Activated CD4-positive, alpha-beta T cell treated with anti-CD3 and anti-CD28 coated beads, Interleukin-2, amount 10 ng/mL, durations not matched to agents 7 days and 5 days (primary cell): Measurements from ENCODE around the gene CCDC6. TPM values are rescaled to one million over a fixed set of nuclear protein-coding genes. Genes with fewer than 3 reads are reported as not detected.
A peak's percentile ranks its signal among the peaks of the same experiment; 100 is the strongest.
"Not testable (repeated sequence)": the region's sequence is repeated elsewhere in the genome, so short reads cannot be mapped to it uniquely, and the experiment has no call there.

Source experiments
- CTCF ChIA-PET: fragments of 350-600 bp; sonication (Branson Sonifier 250); formaldehyde crosslinking; loops from one replicate; lab custom pipeline; 2021; ENCODE audit warnings: antibody characterized with exemption; lab: Charles Lee
- POLR2A ChIA-PET: fragments of 350-600 bp; sonication (Branson Sonifier 250); formaldehyde crosslinking; loops from one replicate; lab custom pipeline; 2021; ENCODE audit warnings: antibody characterized with exemption; lab: Charles Lee
- DNase-seq: peaks from one replicate; pipeline ENCODE4 v3.0.0-alpha.2; 2020
- H3K27ac Mint-ChIP-seq: one replicate; pipeline ENCODE4 v1.8.0; 2021; ENCODE audit warnings: mild to moderate bottlenecking, moderate library complexity, mixed read lengths
- H3K27me3 Mint-ChIP-seq: one replicate; pipeline ENCODE4 v1.8.0; 2021; ENCODE audit warnings: mixed read lengths
- H3K36me3 Mint-ChIP-seq: one replicate; pipeline ENCODE4 v1.8.0; 2021; ENCODE audit warnings: low read depth, mixed read lengths
- H3K4me1 Mint-ChIP-seq: one replicate; pipeline ENCODE4 v1.8.0; 2021; ENCODE audit warnings: mixed read lengths
- H3K4me3 Mint-ChIP-seq: one replicate; pipeline ENCODE4 v1.8.0; 2021; ENCODE audit warnings: mild to moderate bottlenecking, moderate library complexity, mixed read lengths
- H3K9me3 Mint-ChIP-seq: one replicate; pipeline ENCODE4 v1.8.0; 2021; ENCODE audit warnings: mixed read lengths
- total RNA-seq, 2 experiments: library from RNA; stranded (reverse); gene quantifications; one replicate each; pipeline ENCODE4 v1.2.3, GENCODE V29; 2021

Gene CCDC6
- total RNA-seq: 10 to 100 TPM; 18.9 to 21.8 TPM

DNA sequence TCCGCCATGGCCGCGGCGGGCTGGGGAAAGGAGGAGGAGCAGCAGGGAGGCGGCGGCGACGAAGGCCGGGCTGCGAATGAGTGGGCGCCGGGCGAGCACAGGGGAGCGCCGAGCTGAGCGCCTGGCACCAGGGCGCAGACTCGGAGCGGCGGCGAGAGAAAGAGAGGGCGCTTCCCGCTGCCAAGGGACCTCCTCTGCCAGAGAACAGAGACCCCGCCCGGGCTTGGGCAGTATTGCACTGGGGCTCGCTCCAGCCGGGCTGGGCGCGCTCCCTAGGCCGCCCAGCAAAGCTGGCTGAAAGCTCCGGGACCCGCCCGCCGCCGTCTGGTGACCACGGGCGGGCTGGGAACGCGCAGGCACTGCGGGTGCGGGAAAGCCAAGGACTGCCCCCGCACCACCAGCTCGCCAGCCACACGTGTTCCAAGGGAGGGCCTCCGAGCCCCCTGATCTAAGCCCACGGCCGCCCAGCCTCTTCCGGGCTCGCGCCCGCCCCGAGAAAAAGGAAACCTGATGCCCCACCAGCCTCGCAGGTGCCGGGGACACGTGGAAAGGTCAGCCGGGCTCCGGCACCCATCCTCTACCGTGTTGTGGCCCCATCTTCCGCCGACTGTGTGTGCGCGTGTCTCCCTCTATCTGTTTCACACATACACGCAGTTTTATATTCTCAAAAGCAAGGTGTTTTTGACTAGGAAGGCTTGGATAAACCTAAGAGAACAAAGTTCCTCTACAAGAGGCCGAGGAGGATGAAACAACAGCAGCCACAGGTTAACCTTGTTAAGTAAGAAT lies at the start of gene CCDC6:
TSS of gene CCDC6 (minus strand) at position 140 of the 786 bp plus-strand sequence. CDS start at position 8, 132 bp downstream.
- Mint-ChIP-seq H3K36me3 (peaks cover 13% of the 10 kb centered on the region), H3K4me3 (peak within 1 kb of the TSS; percentile 92), H3K9me3 (peaks cover 2% of the 10 kb centered on the region), H3K27ac (peak within 1 kb of the TSS; percentile 98), H3K4me1 (peaks cover 55% of the 10 kb centered on the region), H3K27me3 (no peaks in the 10 kb centered on the region)
- ChIA-PET CTCF (interaction anchor here (0.6 to 2.2 kb wide), 30 partner anchors 8 to 318 kb away, joined by 3 to 16 read pairs (median 4); no protein-coding TSS in a partner anchor), POLR2A (interaction anchor here (0.6 kb wide), 1 partner anchor 21 kb away, joined by 4 read pairs; no protein-coding TSS in a partner anchor)
- peak; percentile 92 for DNase-seq

DNA sequence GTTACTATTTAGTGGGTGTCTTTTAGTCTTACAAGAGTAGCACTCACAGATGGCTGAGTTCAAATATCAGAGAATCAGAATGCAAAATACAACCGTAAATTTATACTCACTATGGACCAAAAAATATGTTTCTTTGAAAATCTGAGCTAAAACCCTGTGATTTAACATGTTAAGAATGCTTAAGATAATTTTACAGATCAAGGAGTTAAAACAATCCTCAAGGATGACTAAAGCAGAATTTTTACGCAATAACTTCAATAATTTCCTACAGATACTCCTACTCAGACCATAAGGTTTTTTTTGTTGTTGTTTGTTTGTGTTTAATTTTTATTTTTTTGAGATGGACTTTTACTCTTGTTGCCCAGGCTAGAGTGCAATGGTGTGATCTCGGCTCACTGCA lies 47.9 kb upstream of the CCDC6 start:
- DNase-seq: no peak
- Mint-ChIP-seq H3K9me3 (no peaks in the 10 kb centered on the region), H3K4me1 (no peaks in the 10 kb centered on the region), H3K27ac (no peak overlapping the region), H3K27me3 (peaks cover 2% of the 10 kb centered on the region), H3K4me3 (no peak overlapping the region), H3K36me3 (no peaks in the 10 kb centered on the region)
- ChIA-PET POLR2A (no interaction called here), CTCF (no interaction called here)

DNA sequence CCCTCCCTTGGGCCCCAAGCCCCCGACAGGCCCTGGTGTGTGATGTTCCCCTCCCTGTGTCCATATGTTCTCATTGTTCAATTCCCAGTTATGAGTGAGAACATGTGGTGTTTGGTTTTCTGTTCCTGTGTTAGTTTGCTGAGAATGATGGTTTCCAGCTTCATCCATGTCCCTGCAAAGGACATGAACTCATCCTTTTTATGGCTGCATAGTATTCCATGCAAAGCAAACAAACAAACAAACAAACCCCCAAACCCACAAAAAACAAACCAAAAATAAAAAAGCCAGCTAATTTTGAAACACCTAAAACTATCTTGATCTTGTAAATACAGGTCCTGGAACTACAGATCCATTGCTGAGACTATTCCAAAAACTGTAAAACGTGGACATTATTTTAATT lies 47.4 kb upstream of the CCDC6 start:
- H3K4me1 Mint-ChIP-seq, H3K36me3 Mint-ChIP-seq, H3K9me3 Mint-ChIP-seq, H3K4me3 Mint-ChIP-seq, H3K27ac Mint-ChIP-seq, CTCF ChIA-PET, DNase-seq, H3K27me3 Mint-ChIP-seq, POLR2A ChIA-PET: not testable (repeated sequence)

DNA sequence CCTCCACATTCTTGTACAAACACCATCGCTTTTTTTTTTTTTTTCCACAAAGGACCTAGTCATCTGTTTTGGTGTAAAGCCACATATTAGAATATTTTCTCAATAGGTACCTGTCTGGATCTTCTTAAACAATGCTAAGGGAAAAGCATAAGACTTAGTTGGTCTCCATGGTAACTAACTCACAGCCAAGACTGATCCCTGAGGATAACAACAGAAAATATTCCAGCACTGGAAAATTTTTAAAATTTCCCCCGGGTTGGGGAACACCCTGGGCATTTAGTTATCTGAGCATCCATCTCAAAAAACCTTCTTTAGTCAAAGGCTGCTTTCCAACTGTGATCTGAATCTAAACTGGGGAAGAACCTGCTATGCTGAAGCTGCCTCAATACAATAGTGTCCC lies 43.7 kb upstream of the CCDC6 start:
- CTCF ChIA-PET: no interaction called here
- Mint-ChIP-seq H3K27me3 (peaks cover 6% of the 10 kb centered on the region), H3K4me3 (no peak overlapping the region), H3K9me3 (no peaks in the 10 kb centered on the region), H3K27ac (no peak overlapping the region), H3K36me3 (no peaks in the 10 kb centered on the region), H3K4me1 (no peaks in the 10 kb centered on the region)
- POLR2A ChIA-PET: no interaction called here
- no peak for DNase-seq

DNA sequence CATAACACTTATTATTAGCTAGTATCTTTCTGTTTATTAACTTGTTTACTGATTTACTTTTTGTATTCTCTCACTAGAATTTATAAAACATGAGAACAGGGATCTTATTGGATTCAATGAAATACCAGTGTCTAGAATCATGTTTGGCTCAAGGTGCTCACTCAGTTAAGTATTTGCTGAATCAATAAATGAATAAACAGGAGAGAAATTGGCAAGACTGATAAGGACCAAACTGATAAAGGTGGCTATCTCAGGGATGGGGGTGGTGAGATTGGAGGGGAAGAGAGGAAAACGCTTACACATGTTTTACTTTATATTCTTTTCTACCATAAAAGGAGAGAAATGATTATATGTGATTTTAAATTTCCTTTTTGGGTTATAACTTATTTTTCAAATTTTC lies 43.3 kb upstream of the CCDC6 start:
- POLR2A ChIA-PET: no interaction called here
- Mint-ChIP-seq H3K9me3 (no peaks in the 10 kb centered on the region), H3K27me3 (peaks cover 6% of the 10 kb centered on the region), H3K4me3 (no peak overlapping the region), H3K27ac (no peak overlapping the region), H3K4me1 (no peaks in the 10 kb centered on the region), H3K36me3 (no peaks in the 10 kb centered on the region)
- CTCF ChIA-PET: no interaction called here
- DNase-seq: no peak

DNA sequence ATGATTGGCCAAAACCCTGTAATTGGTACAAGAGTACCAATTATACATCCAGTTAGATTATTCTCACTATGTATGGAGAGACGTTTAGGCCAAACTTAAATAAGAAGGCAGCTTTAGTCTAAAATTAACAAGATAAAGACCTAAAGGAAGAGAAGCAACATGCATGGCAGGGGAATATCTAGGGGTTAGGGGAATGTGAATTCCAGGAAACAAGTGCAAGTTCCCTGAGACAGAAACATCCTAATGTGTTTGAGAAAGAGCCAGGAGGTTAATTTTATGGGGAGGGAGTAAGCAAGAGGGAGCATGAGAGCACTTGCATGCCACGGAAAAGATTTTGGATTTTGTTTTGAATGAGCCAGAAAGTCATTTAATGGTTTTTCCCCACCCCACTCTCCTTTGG lies 39.6 kb upstream of the CCDC6 start:
- Mint-ChIP-seq H3K9me3 (no peaks in the 10 kb centered on the region), H3K4me1 (no peaks in the 10 kb centered on the region), H3K4me3 (no peak overlapping the region), H3K36me3 (no peaks in the 10 kb centered on the region), H3K27me3 (peaks cover 6% of the 10 kb centered on the region), H3K27ac (no peak overlapping the region)
- ChIA-PET POLR2A (no interaction called here), CTCF (no interaction called here)
- no peak for DNase-seq

DNA sequence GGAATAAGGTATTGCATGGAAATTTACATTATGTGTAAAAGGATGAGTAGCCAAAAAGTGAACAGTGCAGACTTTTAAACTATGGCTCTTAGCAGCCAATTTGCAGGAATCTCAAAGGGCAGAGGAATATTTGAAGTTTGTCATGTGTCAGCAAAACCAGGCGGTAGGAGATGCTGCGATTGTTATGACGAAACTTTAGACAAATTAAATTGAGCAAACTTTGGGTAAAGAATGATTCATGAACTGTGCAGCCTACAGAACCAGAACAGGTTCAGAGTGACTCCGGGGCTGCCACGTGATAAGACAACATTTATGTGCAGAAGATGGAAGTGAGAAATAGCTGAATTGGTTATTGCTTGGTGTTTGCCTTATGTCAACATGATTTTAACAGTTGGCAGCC lies 39.2 kb upstream of the CCDC6 start:
- no peaks in the 10 kb centered on the region for H3K9me3 Mint-ChIP-seq
- H3K36me3 Mint-ChIP-seq: no peaks in the 10 kb centered on the region
- ChIA-PET CTCF (no interaction called here), POLR2A (no interaction called here)
- H3K4me3 Mint-ChIP-seq: no peak overlapping the region
- no peak for DNase-seq
- H3K4me1 Mint-ChIP-seq: no peaks in the 10 kb centered on the region
- H3K27ac Mint-ChIP-seq: no peak overlapping the region
- peaks cover 6% of the 10 kb centered on the region for H3K27me3 Mint-ChIP-seq

DNA sequence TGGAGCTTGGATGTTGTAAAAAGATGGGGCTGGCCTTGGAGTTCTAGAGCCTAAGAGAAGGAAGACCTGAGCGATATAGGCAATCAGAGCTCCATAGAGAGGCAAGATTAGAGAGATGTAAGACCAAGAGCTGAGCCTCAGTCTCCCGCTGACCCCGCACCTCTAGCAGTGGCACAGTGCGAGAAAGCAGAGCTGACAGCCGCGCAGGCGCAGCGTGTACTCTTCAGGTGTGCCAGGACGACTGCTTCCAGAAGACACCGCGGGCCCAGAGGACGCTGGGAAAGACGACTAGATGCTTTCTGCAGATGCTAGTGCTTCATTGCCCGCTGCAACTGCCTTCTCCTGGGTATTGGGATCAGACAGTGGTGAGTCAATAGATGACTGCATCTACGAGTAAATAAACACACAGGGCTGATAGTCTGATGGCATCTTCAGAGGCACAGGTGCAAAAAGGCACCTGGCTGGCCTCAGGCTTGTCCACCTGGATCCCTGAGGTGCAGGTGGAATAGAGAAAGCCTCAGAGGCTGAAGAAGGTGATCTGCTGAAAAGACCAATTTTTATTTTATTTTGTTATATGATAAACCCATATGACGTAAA lies 38.1 kb upstream of the CCDC6 start:
- H3K27me3 Mint-ChIP-seq: peaks cover 6% of the 10 kb centered on the region
- no peaks in the 10 kb centered on the region for H3K4me1 Mint-ChIP-seq
- no peaks in the 10 kb centered on the region for H3K36me3 Mint-ChIP-seq
- H3K27ac Mint-ChIP-seq: no peak overlapping the region
- H3K9me3 Mint-ChIP-seq: no peaks in the 10 kb centered on the region
- ChIA-PET CTCF (no interaction called here), POLR2A (no interaction called here)
- no peak for DNase-seq
- no peak overlapping the region for H3K4me3 Mint-ChIP-seq

DNA sequence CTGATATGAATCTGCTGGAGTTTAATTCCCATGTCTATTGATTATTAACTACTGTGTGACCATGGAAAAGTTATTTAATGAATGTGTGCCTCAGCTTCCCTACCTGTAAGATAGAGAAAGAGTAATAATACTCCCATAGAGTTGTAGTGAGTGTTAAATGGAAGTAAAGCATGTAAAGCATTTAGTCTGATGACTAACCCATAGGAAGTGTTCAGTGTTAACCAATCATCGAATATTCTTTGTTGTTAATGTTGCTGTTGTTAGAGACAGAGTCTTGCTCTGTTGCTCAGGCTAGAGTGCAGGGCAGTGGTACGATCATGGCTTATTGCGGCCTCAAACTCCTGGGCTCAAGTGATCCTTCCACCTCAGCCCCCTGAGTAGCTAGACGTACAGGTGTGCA lies 36.2 kb upstream of the CCDC6 start:
- H3K4me3 Mint-ChIP-seq: no peak overlapping the region
- peaks cover 9% of the 10 kb centered on the region for H3K27me3 Mint-ChIP-seq
- no peaks in the 10 kb centered on the region for H3K36me3 Mint-ChIP-seq
- H3K27ac Mint-ChIP-seq: no peak overlapping the region
- DNase-seq: no peak
- H3K9me3 Mint-ChIP-seq: no peaks in the 10 kb centered on the region
- POLR2A ChIA-PET: no interaction called here
- no peaks in the 10 kb centered on the region for H3K4me1 Mint-ChIP-seq
- CTCF ChIA-PET: interaction anchor here (0.7 kb wide), 1 partner anchor 9 kb away, joined by 3 read pairs; no protein-coding TSS in a partner anchor

DNA sequence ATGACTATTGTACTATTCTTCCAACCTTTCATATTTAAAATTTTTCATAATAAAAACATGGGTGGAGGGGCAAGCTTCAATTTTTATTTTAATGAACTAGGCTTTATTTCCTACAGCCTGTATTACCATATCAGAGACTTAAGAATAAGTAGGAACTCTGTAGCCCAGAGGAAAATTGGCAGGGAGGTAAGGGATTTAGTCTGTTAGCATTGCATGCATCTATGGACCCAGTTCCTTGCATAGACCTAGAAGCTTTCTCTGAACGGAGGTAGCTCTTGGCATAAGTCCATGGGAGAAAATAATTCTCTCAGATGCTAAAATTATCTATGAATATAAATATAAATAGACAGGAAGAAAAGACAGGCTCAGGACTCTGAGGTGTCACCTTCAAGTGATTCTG lies 31.4 kb upstream of the CCDC6 start:
- no peak for DNase-seq
- peaks cover 3% of the 10 kb centered on the region for H3K27me3 Mint-ChIP-seq
- H3K27ac Mint-ChIP-seq: no peak overlapping the region
- CTCF ChIA-PET: no interaction called here
- POLR2A ChIA-PET: interaction anchor here (0.6 kb wide), 1 partner anchor 29 kb away, joined by 4 read pairs; no protein-coding TSS in a partner anchor
- no peaks in the 10 kb centered on the region for H3K36me3 Mint-ChIP-seq
- H3K4me1 Mint-ChIP-seq: no peaks in the 10 kb centered on the region
- H3K4me3 Mint-ChIP-seq: no peak overlapping the region
- no peaks in the 10 kb centered on the region for H3K9me3 Mint-ChIP-seq

DNA sequence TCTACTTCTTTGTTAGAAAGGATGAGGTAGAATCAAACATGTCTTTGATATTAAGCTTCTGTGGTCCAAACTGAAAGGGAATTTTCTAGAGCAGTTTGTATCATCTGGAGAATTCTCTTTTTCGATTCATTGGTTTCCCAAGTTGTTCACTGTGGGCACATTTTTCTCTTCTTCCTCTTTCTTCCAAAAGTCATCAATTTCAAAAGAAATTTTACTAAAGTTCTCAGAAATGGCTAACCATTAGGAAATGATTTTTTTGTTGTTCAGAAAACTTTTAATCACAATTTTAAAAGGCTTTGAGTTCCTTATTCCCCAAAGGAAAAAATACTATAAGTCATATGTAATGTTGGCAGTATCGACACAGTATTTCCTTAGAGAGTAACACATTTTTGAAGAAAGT lies 28.3 kb upstream of the CCDC6 start:
- H3K36me3 Mint-ChIP-seq: no peaks in the 10 kb centered on the region
- peaks cover 5% of the 10 kb centered on the region for H3K27me3 Mint-ChIP-seq
- no peaks in the 10 kb centered on the region for H3K4me1 Mint-ChIP-seq
- DNase-seq: no peak
- H3K9me3 Mint-ChIP-seq: peaks cover 8% of the 10 kb centered on the region
- H3K27ac Mint-ChIP-seq: no peak overlapping the region
- CTCF ChIA-PET: no interaction called here
- no peak overlapping the region for H3K4me3 Mint-ChIP-seq
- POLR2A ChIA-PET: no interaction called here

DNA sequence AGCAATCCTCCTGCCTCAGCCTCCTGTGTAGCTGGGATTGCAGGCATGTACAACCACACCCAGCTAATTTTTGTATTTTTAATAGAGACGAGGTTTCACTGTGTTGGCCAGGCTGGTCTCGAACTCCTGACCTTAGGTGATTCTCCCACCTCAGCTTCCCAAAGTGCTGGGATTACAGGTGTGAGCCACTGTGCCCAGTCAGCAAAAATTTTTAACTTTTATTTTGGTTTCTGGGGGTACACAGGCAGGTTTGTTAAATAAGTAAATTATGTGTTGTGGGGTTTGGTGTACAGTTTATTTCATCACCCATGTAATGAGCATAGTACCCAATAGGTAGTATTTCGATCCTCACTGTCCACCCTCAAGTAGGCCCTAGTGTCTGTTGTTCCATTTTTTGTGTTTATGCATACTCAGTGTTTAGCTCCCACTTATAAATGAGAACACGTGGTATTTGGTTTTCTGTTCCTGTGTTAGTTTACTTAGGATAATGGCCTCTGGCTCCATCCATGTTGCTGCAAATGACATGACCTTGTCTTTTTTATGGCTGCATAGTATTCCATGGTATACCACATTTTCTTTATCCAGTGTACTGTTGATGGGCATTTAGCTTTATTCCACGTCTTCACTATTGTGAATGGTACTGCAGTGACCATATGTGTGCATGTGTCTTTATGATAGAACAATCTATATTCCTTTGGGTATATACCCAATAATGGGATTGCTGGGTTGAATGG lies 24.6 kb upstream of the CCDC6 start:
- H3K36me3 Mint-ChIP-seq, DNase-seq, H3K27ac Mint-ChIP-seq, H3K4me1 Mint-ChIP-seq, H3K9me3 Mint-ChIP-seq, CTCF ChIA-PET, H3K27me3 Mint-ChIP-seq, POLR2A ChIA-PET, H3K4me3 Mint-ChIP-seq: not testable (repeated sequence)

DNA sequence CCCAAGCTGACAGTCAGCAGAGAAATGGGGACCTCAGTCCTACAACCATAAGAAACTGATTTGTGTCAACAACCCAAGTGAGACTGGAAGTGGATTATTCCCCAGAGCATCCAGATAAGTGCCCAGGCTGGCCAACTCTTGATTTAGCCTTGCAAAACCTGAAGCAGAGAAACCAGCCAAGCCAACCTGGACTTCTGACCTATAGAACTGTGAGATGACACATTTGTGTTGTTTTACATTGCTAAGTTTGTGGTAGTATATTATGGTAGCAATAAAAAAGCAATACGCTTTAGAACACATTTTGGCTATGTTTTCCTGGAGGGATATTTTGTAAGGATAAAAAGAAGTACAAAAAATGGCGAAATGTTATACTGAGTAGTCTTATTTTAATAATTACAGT lies 19.7 kb upstream of the CCDC6 start:
- Mint-ChIP-seq H3K4me3 (no peak overlapping the region), H3K27ac (no peak overlapping the region), H3K9me3 (peaks cover 20% of the 10 kb centered on the region), H3K27me3 (peaks cover 5% of the 10 kb centered on the region), H3K4me1 (no peaks in the 10 kb centered on the region), H3K36me3 (no peaks in the 10 kb centered on the region)
- ChIA-PET CTCF (no interaction called here), POLR2A (no interaction called here)
- DNase-seq: no peak
